Hematopoietic multipotent progenitor cell treated with erythropoietin and hydrocortisone succinate and interleukin-3 and kit ligand, for 17 days (in vitro differentiated cells): ENCODE data around the gene GRM7.

Experiments used
- DNase-seq: peaks from one replicate; pipeline ENCODE4 v3.0.0-alpha.2; 2015; ENCODE audit warnings: low spot score

Gene GRM7

GRCh38 chr3:7728566-7729519 lies 867.9 kb downstream of the GRM7 start:
- no peak for DNase-seq

GRCh38 chr3:7733933-7734332 lies 873.0 kb downstream of the GRM7 start:
- DNase-seq, result no peak

GRCh38 chr3:7734456-7734855 lies 873.5 kb downstream of the GRM7 start:
- no peak for DNase-seq

GRCh38 chr3:7737263-7737662 lies 876.3 kb downstream of the GRM7 start:
- DNase-seq, result no peak

DNA sequence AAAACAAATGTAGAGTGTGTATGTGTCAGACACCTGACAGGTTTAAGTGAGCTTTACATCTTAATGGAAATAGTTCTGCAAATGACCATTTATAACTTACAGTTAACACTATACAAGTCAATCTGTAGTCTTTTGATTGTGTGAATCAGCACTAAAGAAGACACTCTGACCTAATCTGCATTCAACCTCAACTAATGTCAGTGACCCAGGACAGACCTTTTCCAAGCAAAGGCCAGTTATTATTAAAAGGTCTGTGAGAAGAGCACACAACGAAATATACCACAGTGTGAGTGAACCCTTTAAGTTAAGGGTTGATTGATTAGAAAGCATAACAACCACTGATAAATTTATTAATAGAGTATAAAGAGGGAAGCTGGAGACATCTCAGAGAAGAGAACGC lies 878.8 kb downstream of the GRM7 start:
- DNase-seq, result no peak

DNA sequence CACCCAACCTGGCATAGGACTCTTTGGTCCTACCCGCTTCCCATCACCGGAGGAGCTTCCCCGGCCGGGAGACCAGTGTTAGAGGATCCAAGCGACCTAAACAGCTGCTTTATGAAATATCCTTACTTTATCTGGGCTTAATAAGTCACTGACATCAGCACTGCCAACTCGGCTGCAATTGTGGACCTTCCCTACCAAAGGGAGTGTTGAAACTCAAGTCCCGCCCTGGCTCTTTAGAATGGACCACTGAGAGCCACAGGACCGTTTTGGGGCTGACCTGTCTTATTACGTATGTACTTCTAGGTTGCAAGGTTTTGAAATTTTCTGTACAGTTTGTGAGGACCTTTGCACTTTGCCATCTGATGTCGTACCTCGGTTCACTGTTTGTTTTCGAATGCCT lies 879.5 kb downstream of the GRM7 start:
- no peak for DNase-seq

DNA sequence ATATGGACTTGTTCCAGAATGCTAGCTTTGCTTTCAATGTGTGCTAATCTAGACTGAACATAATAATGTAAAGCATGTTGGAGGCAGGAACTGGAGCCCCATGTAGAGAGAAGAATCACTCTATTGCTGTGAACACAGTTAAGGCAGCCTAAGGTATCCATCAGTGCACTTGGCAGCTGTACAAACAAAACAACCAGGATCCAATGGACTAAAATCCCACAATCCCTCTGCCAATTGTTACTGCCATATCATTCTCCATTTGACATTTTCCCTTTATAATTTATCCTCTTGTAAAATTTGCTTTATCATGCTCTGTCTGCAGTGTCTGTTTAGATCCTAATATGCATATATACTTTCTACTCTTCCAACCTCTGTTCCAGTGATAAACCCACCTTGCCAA lies 883.9 kb downstream of the GRM7 start:
- no peak for DNase-seq

DNA sequence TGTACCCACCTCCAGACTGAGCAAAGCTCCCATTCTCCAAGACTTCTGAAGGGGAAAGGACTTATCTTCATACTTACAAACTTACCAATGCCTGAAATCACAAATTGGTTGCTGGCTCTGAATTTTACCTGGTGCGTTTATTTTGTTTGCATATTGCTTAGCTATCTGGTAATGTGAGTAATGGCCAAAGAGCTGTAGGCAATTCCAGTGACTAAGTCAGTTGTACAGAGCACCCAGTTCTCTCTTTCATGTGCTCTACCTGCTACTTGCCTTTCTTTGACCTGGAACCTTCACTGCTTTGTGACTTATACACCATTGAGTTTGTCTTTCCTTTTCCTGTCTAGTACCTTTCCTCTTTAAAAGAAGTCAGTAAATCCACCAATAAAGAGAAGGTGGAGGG lies 884.8 kb downstream of the GRM7 start:
- no peak for DNase-seq

GRCh38 chr3:7749931-7750695 lies 889.2 kb downstream of the GRM7 start:
- DNase-seq, result no peak

GRCh38 chr3:7752005-7752404 lies 891.1 kb downstream of the GRM7 start:
- DNase-seq, result no peak

DNA sequence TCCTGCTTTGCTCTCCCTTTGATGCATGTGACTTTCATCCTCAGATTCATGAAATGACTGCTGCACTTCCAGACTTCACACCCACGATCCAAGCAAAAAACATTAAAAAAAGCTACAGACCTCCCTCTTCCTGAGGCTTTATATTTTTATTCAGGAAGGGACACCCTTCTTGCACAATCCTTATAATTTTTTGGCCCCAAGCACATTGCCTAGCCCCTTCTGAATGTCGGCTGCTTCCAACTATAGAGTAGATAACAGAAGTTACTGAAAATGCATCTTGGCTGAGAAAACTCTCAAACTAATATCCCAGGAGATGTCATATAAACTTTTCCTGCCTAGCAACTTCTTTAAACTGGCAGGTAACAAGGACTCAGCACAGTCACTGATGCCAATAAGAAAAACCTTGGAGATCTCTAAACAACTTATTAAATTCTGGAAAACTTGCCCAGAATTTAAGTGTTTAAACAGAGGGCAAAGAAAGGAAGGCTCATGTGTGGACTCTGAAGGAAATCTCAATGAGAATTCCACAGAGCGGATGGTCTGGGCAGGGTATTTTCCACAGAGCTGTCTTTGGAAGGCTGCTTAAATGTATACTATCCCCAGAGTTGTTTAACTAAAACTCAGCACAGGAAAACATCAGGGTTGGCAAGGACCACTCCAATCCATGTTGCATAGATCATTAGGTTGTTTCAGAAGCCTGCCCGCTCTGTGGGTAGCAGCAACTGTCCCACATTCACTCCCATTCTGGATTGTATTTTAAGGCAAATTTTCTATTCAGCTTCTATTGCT lies 893.9 kb downstream of the GRM7 start:
- no peak for DNase-seq

GRCh38 chr3:7759630-7760029 lies 898.7 kb downstream of the GRM7 start:
- no peak for DNase-seq

GRCh38 chr3:7760718-7761117 lies 899.8 kb downstream of the GRM7 start:
- no peak for DNase-seq

GRCh38 chr3:7764115-7764514 lies 903.2 kb downstream of the GRM7 start:
- no peak for DNase-seq

DNA sequence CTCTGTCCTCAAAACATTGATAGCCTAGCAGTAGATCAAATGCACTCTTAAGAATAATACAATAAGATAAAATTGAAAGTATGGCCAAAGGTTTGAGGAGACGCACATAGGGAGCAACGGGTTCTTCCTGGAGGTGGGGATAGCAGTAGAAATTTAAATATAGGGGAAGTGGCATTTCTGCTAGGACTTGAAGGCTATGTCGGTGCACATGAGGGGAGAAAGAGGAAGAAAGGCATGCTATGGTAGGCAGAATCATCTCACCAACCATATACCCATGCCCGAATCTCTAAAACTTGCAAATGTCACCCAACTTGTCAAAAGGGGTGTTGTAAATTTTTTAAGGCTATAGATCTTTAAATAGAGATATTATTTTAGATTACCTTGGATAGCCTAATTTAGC lies 905.6 kb downstream of the GRM7 start:
- no peak for DNase-seq

- no peak for DNase-seq
Measured at GRCh38 chr3:7779331-7779730, 918.4 kb downstream of the GRM7 start.

DNA sequence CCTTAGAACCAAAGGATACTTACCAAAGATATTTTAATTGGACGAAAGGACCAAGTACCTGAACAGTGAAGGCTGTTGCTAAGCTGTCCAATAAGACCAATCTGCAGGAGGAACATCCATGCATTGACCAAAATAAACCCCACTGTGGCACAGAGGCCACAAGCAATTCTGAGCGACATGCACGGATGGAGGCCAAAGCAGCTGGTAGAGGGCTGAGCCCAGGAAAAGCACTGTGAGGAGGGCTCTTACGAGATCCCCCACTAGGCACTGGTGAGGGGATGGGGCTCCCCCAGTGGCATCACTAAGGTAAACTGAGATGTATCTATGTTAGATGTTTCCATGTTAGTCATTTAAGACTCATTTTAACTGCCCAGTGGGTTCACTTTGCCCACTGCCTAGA lies 920.5 kb downstream of the GRM7 start:
- no peak for DNase-seq

GRCh38 chr3:7787871-7788828 lies 927.2 kb downstream of the GRM7 start:
- no peak for DNase-seq

- no peak for DNase-seq
Measured at GRCh38 chr3:7788881-7789280, 928.0 kb downstream of the GRM7 start.

DNA sequence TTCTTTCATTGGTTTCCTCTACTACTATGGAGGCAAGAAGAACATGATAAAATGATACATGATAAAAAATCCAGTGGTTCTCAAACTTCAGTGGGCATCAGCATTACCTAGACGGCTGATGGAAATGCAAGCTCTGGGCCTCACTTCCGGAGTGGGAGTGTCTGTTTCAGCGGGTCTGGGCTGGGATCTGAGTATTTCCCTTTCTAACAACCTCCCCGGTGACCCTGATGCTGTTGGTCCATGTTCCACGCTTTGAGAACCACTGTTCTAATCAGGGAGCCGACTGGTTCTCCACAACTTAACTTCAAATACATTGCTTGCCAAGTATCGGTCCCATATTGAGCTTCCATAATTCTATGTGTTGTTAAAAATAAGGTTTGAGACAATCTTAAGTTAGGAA lies 928.4 kb downstream of the GRM7 start:
- DNase-seq, result no peak

DNA sequence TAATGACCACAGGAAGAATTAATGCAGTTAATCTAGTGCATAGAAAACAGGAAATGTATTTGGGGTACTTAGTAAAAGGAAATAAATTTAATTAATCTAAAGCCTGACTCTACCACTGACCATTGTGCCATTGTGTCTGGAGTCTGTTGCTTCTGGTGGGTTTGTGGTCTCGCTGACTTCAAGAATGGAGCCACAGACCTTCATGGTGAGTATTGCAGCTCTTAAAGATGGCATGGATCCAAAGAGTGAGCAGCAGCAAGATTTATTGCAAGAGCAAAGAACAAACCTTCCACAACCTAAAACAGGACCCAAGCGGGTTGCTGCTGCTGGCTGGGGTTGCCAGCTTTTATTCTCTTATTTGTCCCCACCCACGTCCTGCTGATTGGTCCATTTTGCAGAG lies 929.2 kb downstream of the GRM7 start:
- no peak for DNase-seq
